Common myeloid progenitor, CD34-positive (primary cell): ENCODE data around the gene PTPRQ.

Experiments
- CTCF ChIA-PET: fragments of 350-600 bp; sonication (Branson Sonifier 250); formaldehyde crosslinking; loops from one replicate; lab custom pipeline; 2021; ENCODE audit warnings: antibody characterized with exemption; lab: Charles Lee
- POLR2A ChIA-PET: fragments of 350-600 bp; sonication (Branson Sonifier 250); formaldehyde crosslinking; loops from one replicate; lab custom pipeline; 2021; ENCODE audit warnings: antibody characterized with exemption; lab: Charles Lee
- DNase-seq, 3 donors: peaks; one replicate each; pipeline versions ENCODE4 v3.0.0 to v3.0.0-alpha.2; 2013
- H3K27ac ChIP-seq, 2 experiments: 1 replicate in 1 of 2; 2 replicates in 1 of 2; pipeline ENCODE4 v1.7.0; 2013; ENCODE audit warnings: inconsistent platforms in 2 of 2, low read length in 2 of 2, mild to moderate bottlenecking in 2 of 2, low read depth in 1 of 2, moderate library complexity in 1 of 2; ENCODE audit not compliant: severe bottlenecking in 2 of 2, insufficient read depth in 1 of 2, poor library complexity in 1 of 2
- H3K27me3 ChIP-seq, 5 experiments: replicated peaks in 2 of 5; 1 replicate in 3 of 5; 2 replicates in 2 of 5; pipeline versions ENCODE4 v1.6.1 to v1.7.0; 2013; ENCODE audit warnings: low read length in 4 of 5, mild to moderate bottlenecking in 2 of 5, moderate library complexity in 2 of 5, inconsistent platforms in 1 of 5; ENCODE audit not compliant: insufficient read depth in 5 of 5, control insufficient read depth in 4 of 5
- H3K36me3 ChIP-seq, 4 experiments: 1 replicate in 2 of 4; 2 replicates in 2 of 4; pipeline versions ENCODE4 v1.6.1 to v1.7.0; 2013; ENCODE audit warnings: low read length in 3 of 4, control low read depth in 1 of 4, mild to moderate bottlenecking in 1 of 4; ENCODE audit not compliant: control insufficient read depth in 4 of 4, insufficient read depth in 4 of 4
- H3K4me1 ChIP-seq, 4 experiments: 1 replicate in 3 of 4; 2 replicates in 1 of 4; pipeline versions ENCODE4 v1.6.1 to v1.7.1; 2013; ENCODE audit warnings: low read length in 3 of 4, mild to moderate bottlenecking in 3 of 4, control low read depth in 1 of 4, inconsistent platforms in 1 of 4, moderate library complexity in 1 of 4; ENCODE audit not compliant: control insufficient read depth in 4 of 4, insufficient read depth in 4 of 4; ENCODE audit errors: control extremely low read depth in 1 of 4
- H3K4me3 ChIP-seq, 7 experiments: 1 replicate in 4 of 7; 2 replicates in 3 of 7; pipeline versions ENCODE4 v1.5.1 to v1.7.0; 2013; ENCODE audit warnings: mild to moderate bottlenecking in 7 of 7, low read length in 6 of 7, moderate library complexity in 6 of 7, inconsistent platforms in 2 of 7, low read depth in 2 of 7, control low read depth in 1 of 7; ENCODE audit not compliant: insufficient read depth in 4 of 7, control insufficient read depth in 1 of 7; ENCODE audit errors: extremely low read depth in 1 of 7
- H3K9me3 ChIP-seq, 5 experiments: 1 replicate in 4 of 5; 2 replicates in 1 of 5; pipeline versions ENCODE4 v1.6.1 to v1.7.1; 2013; ENCODE audit warnings: low read length in 4 of 5, mild to moderate bottlenecking in 2 of 5, inconsistent platforms in 1 of 5, low read depth in 1 of 5, moderate library complexity in 1 of 5; ENCODE audit not compliant: control insufficient read depth in 4 of 5, insufficient read depth in 2 of 5; ENCODE audit errors: control extremely low read depth in 1 of 5
- WGBS: methylation state at CpG from one replicate; pipeline ENCODE4 v1.1.5; 2013; ENCODE audit not compliant: insufficient coverage; 5-methylcytosine and 5-hydroxymethylcytosine counted together

PTPRQ gene

DNA sequence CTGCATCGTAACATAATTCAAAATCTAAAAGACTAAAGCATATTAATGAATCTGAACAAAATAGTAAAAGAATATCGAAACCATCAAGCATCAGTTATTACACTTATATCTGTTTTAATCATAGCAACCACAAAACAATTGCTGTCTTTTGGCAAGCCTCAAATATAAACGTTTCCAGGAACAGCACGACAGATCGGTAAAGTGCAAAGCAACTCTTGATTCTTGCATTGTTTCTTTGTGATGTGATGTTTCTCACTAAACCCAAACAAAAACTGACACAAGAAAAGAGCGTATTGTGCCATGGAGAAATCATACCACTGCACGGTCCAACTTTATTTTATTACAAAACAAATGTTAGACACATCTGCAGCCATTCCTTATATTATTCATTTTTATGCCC lies 254.2 kb downstream of the PTPRQ start:
- POLR2A ChIA-PET: no interaction called here
- Histone ChIP-seq H3K4me3 (no peak overlapping the region), H3K27me3 (peaks cover 0 to 8% (median 5%) of the 10 kb centered on the region in 5 experiments), H3K36me3 (no peaks in the 10 kb centered on the region), H3K9me3 (no peaks in the 10 kb centered on the region), H3K4me1 (no peaks in the 10 kb centered on the region), H3K27ac (no peak overlapping the region)
- 100% methylated on average over 1 of the region's 7 CpGs for WGBS
- CTCF ChIA-PET: no interaction called here
- no peak for DNase-seq

GRCh38 chr12:80698847-80699542 lies 255.0 kb downstream of the PTPRQ start:
- CTCF ChIA-PET: no interaction called here
- no peak for DNase-seq
- 86% methylated on average over 5 of the region's 7 CpGs for WGBS
- Histone ChIP-seq H3K4me3 (no peak overlapping the region), H3K27ac (no peak overlapping the region), H3K36me3 (no peaks in the 10 kb centered on the region), H3K9me3 (no peaks in the 10 kb centered on the region), H3K4me1 (no peaks in the 10 kb centered on the region), H3K27me3 (peaks cover 0 to 8% (median 7%) of the 10 kb centered on the region in 5 experiments)
- POLR2A ChIA-PET: no interaction called here

DNA sequence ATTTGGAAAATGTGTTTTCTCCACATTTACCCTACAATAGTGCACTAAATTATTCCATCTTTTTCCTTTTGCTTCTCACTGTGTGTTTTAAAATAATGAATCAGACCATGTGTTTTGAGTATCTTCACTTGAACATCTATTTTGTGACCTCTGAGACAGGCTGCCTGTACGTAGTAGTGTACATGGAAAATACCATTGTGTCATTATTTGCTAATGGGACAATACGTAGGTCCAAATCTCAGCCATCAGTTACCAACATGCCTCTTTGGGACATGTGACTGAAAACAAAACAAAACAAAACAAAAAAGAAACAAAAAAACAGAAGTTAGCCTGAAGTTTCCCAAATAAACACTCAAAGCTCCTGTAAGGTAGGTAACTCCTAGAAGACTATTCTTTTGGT lies 256.3 kb downstream of the PTPRQ start:
- no peak for DNase-seq
- H3K9me3 ChIP-seq: no peaks in the 10 kb centered on the region
- ChIA-PET POLR2A (no interaction called here), CTCF (no interaction called here)
- no peaks in the 10 kb centered on the region for H3K36me3 ChIP-seq
- no CpG with 5 or more reads among the region's 2 CpGs for WGBS
- no peak overlapping the region for H3K27ac ChIP-seq
- H3K27me3 ChIP-seq: peaks cover 0 to 12% (median 7%) of the 10 kb centered on the region in 5 experiments
- no peaks in the 10 kb centered on the region for H3K4me1 ChIP-seq
- no peak overlapping the region for H3K4me3 ChIP-seq

- WGBS: 100% methylated on average over 1 of the region's 2 CpGs
- no peak for DNase-seq
- Histone ChIP-seq H3K27ac (no peak overlapping the region), H3K9me3 (peaks cover 0 to 1% (median 0%) of the 10 kb centered on the region in 5 experiments), H3K27me3 (peaks cover 3 to 18% (median 11%) of the 10 kb centered on the region in 5 experiments), H3K36me3 (no peaks in the 10 kb centered on the region), H3K4me3 (no peak overlapping the region), H3K4me1 (no peaks in the 10 kb centered on the region)
- ChIA-PET POLR2A (no interaction called here), CTCF (no interaction called here)
These were observed 257.4 kb downstream of the PTPRQ start for GRCh38 chr12:80701388-80701787.

GRCh38 chr12:80702889-80703805 lies 259.1 kb downstream of the PTPRQ start:
- H3K36me3 ChIP-seq: no peaks in the 10 kb centered on the region
- CTCF ChIA-PET: no interaction called here
- H3K4me1 ChIP-seq: peaks cover 0 to 6% (median 3%) of the 10 kb centered on the region in 4 experiments
- POLR2A ChIA-PET: no interaction called here
- H3K9me3 ChIP-seq: peaks cover 0 to 1% (median 0%) of the 10 kb centered on the region in 5 experiments
- H3K27ac ChIP-seq: no peak overlapping the region
- 83% methylated on average over 10 of the region's 12 CpGs for WGBS
- DNase-seq: no peak
- H3K27me3 ChIP-seq: peaks cover 12 to 36% (median 22%) of the 10 kb centered on the region in 5 experiments
- no peak overlapping the region for H3K4me3 ChIP-seq

- DNase-seq: no peak
These were observed 260.4 kb downstream of the PTPRQ start for GRCh38 chr12:80704420-80704819.

More at GRCh38 chr12:80704420-80704819, 260.4 kb downstream of the PTPRQ start:
- H3K9me3 ChIP-seq: peaks cover 0 to 1% (median 0%) of the 10 kb centered on the region in 5 experiments
- H3K4me3 ChIP-seq: no peak overlapping the region
- H3K27ac ChIP-seq: no peak overlapping the region
- H3K36me3 ChIP-seq: no peaks in the 10 kb centered on the region
- H3K27me3 ChIP-seq: peaks cover 20 to 47% (median 25%) of the 10 kb centered on the region in 5 experiments
- H3K4me1 ChIP-seq: peaks cover 0 to 12% (median 10%) of the 10 kb centered on the region in 4 experiments
- CTCF ChIA-PET: no interaction called here
- POLR2A ChIA-PET: no interaction called here
- no CpG with 5 or more reads among the region's 2 CpGs for WGBS
